ENCODE data around the gene EDC4.

DNA sequence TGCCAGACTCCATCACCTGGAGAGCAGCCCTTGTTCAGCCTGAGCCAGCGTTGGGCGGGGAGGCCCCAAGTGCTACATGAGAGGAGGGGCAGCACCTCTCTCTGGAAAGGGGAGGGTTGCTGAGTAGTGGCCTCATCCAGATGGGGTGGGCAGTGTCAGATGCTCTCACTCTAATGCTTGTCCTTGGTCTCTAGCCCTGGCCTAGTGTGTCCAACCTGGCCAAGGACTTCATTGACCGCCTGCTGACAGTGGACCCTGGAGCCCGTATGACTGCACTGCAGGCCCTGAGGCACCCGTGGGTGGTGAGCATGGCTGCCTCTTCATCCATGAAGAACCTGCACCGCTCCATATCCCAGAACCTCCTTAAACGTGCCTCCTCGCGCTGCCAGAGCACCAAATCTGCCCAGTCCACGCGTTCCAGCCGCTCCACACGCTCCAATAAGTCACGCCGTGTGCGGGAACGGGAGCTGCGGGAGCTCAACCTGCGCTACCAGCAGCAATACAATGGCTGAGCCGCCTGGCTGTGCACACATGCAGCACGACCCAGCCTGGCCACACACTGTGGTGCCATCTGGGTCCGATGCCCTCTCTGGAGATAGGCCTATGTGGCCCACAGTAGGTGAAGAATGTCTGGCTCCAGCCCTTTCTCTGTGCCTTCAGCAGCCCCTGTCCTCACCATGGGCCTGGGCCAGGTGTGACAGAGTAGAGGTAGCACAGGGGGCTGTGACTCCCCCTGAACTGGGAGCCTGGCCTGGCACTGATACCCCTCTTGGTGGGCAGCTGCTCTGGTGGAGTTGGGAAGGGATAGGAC is 54.5 kb downstream of the EDC4 start:
- TF ChIP-seq, protein P1, sequence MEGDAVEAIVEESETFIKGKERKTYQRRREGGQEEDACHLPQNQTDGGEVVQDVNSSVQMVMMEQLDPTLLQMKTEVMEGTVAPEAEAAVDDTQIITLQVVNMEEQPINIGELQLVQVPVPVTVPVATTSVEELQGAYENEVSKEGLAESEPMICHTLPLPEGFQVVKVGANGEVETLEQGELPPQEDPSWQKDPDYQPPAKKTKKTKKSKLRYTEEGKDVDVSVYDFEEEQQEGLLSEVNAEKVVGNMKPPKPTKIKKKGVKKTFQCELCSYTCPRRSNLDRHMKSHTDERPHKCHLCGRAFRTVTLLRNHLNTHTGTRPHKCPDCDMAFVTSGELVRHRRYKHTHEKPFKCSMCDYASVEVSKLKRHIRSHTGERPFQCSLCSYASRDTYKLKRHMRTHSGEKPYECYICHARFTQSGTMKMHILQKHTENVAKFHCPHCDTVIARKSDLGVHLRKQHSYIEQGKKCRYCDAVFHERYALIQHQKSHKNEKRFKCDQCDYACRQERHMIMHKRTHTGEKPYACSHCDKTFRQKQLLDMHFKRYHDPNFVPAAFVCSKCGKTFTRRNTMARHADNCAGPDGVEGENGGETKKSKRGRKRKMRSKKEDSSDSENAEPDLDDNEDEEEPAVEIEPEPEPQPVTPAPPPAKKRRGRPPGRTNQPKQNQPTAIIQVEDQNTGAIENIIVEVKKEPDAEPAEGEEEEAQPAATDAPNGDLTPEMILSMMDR (conservative IDR thresholded peaks at IDR 0.05; ENCODE audit: low read length): no peak
- no peak for TF ChIP-seq EZH2phosphoT487 (IDR thresholded peaks at IDR 0.05; ENCODE audit: borderline replicate concordance, low read depth, low read length)

Data from OCI-LY7 (cell line).